HPDE6-E6E7 (cell line): ENCODE data around the gene CACNA1S.

Source experiments
- DNase-seq: peaks from one replicate; pipeline ENCODE4 v3.0.0; 2011; ENCODE audit warnings: missing footprints; ENCODE audit errors: extremely low spot score

CACNA1S gene

DNA sequence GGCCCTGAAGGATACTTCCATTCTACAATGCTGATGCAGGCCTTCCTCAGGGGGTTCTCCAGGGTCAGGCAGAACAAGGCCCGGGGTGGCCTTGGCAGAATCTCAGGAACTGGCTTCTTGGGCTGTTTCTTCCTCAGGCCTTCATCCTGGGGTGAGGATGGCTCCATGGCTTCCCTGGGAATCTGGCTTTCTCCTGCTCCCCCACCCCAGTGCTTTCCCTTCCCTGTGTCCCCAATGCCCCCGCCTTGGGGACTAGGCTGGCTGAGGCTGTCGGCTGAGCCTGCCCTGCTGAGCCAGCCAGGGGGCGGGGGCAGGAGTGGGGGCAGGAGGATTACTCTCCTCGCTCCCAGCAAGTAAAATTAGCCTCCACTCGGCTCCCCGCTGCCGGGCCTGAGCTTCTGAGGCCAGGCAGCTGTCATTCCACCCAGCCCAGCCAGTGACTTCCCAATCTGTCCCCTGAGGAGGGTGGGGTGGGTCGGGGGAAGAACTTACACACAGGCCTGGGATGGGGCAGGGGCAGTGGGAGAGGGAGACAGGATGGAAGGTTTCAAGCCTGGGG lies at the start of gene CACNA1S:
CACNA1S (minus strand) TSS at position 254 of the 559 bp plus-strand sequence; CDS start at position 167, 87 bp downstream.
- DNase-seq = no peak

- no peak for DNase-seq
Measured at GRCh38 chr1:201157949-201158348, 45.7 kb upstream of the CACNA1S start.

- no peak for DNase-seq
Measured at GRCh38 chr1:201156819-201157218, 44.6 kb upstream of the CACNA1S start.

GRCh38 chr1:201156346-201156745 lies 44.1 kb upstream of the CACNA1S start:
- DNase-seq = no peak

- DNase-seq = no peak
Measured at GRCh38 chr1:201155354-201155753, 43.1 kb upstream of the CACNA1S start.

DNA sequence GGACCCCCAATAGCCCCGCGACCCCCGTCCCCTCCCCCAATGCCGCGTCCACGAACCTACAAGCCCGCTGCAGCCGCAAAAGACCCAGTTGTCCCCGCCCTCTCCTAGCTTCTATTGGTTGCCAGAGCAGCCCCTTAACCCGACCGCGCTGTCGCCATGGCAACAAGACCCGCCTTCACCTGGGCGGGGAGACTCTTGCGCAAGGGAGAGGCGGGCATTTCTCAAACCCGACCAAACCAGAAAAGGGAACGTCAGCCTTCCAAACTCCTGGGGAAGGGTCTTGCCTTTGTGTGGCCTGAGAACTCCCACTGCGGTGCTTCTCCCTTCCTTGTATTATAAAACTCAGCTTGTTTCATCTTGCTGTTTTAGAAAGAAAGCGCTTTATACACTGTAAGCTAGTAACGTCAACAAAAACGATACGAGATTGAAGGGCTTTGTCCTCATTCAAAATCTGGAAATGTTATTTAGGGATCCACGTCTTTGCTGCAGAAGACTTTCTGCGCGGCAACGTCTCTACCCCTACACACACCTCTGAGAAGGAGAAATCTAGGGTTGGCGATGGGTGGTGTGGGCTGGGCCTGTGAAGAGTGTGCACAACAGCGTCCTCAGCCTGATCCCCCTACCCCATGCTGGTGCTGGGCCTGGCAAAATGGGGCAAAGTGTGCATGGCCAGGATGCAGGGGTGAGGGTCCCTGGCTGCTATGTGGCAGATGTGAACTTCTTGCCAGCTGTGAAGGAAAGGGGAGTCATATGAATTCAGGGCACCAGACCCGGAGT lies 42.4 kb upstream of the CACNA1S start, which contains the start of gene TMEM9:
TMEM9 (minus strand) TSS at position 86 of the 777 bp plus-strand sequence. CDS start 551 bp downstream, outside the sequence.
- DNase-seq = peak; percentile 94

DNA sequence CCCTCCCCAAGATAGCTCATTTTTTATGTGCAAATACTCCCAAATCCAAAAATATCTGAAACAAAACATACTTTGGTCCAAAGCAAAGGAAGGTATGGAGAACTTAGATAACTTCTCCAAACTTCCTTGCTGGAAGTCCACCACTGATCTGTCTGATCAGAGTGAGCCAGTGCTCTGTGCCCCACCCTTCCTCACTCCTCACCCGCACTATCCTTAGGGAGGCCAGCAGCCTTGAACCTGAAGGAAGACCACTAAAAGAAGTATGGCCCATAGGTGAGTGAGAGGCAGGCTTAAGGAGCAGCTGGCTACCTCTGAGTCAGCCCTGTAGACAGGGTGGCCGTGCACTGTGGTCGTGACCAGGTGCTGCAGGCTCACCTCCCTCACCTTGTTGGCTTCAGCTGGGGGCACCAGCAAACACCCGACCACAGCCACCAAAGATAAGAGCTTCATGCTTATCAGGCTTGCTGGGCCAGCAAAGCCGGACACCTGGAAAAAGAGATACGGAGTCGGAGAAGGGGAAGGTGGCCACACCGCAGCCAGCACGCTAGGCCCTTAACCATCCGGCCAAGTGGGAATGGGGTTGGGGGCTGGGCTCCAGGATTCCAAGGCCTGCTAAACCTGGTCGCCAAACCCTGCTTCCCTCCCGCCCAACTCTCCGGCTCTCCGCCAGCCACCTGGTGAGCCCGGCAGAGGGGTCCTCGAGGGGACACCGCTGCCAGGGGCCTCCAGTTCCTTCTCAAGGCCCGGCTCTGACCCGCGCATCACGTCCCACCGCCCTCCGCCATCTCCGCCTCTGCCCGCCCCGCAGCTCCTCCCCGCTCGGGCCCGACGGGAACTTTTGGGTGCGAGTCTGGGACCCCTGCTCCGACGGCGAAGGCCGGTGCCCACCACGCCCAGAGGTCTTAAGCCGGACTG lies 41.5 kb upstream of the CACNA1S start:
- DNase-seq = peak; percentile 64

GRCh38 chr1:201149400-201149799 lies 37.2 kb upstream of the CACNA1S start:
- DNase-seq = peak; percentile 53

GRCh38 chr1:201147396-201148015 lies 35.3 kb upstream of the CACNA1S start:
- no peak for DNase-seq

DNA sequence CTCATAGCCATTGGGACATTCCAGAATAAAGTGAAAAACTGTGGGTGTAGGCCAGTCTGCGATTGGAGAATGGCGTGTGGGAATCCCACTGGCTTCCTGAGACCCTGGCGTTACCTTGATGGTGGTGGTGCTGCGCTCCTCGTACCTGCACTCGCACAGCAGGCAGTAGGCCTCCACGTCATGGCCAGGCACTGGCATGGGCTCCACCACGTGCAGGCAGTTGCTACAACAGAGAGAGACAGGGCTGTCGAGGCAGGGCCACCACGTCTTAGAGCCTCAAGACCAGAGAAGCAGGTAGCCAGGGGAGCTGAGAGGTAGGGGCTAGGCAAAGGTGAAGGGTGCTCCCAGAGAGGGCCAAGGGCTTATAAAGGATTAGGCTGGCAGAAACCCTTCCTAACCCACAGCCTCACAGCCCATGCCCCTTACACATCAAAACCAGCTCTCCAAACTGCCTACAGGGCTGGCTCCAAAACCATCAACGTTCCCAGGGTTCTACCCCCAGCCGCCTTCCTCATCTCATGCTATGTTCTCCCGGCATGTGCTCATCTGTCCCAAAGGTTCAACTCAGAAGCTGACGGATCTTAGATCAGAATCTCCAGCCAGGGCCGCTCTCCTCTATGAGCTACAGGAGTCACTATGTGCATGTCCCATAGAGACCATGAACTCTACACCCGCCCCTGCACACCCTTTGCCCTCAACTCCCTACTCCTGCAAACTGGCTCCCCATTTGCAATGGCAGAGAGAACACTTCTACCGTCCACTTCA lies 34.6 kb upstream of the CACNA1S start:
- no peak for DNase-seq

GRCh38 chr1:201145816-201146215 lies 33.6 kb upstream of the CACNA1S start:
- DNase-seq = no peak

DNA sequence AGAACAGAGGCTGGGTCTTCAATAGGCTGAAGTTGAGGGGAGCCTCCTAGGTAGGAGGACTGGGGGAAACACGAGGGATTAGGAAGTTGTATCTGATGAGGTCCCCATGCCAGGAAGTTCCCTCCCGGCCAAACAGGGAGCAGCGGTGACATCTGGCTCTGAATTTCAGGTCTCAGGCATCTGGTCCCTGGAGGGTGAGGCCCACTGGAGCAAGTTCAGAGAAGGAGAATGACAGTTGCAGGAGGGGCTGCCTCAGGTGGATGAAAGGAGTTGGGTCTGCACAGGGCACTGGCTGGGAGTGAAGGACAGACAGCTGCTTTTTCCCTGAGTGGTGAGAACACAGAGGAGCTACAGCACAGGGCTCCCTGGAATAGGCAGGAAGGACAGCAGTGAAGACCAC lies 32.9 kb upstream of the CACNA1S start:
- no peak for DNase-seq

DNA sequence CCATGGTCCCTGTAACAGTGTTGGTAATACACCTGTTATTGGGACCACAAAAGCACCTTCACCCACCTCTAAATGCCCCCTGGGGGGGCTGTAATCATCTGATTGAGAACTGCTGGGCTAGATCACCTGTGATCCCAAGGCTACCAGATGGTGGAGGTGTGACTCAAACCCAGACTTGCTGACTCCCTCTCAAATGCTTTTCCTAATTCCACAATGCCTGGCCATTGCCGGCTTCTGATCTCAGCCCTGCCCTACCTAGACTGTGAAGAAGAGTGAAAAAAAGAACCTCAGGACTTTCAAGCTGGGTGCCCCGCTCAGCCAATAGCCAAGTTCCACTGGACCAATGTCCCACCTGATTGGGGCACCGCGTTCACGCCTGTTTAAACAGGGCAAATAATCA lies 32.5 kb upstream of the CACNA1S start:
- DNase-seq = no peak

DNA sequence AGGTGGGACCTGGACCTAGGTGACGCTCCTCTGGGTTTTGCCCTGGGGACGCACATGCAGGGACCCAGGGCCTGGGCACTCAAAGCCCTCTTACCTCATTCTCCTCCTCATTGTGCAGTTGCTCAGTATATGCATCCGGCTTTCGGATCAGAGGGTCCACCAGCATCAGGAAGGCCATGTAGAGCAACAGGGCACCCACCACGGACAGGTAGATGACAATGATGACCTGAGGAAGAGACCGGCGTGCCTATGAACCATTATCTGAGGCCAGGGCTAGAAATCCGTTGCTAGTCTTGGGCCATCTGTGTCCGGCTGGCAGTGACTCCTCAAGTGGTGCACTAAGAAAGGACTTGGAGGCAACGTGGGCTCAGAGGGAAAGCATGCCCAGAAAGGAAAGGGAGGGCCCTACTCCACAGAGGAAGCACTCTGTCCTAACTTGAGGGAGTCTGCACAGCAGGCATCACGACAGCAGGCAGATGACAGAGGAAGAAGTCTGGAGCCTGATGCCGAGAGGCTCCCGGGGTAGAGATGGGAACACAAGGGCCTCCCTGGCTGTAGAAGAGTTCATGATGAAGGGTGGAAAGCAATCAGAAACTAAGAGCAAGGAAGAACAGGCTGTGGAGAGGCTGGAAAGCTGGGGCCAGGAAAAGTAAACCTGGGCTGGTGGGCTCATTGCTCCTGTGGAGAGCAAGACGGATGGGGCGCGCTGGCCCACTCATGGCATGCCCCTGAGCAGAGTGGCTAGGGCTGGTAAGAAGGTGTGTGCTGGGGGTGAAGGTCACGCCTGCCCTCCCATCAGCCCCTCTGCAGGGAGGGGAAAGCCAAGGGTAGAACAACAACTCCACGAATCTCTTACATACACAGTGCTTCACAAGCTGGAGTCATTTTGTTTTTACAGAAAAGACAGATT lies 31.8 kb upstream of the CACNA1S start:
- no peak for DNase-seq

DNA sequence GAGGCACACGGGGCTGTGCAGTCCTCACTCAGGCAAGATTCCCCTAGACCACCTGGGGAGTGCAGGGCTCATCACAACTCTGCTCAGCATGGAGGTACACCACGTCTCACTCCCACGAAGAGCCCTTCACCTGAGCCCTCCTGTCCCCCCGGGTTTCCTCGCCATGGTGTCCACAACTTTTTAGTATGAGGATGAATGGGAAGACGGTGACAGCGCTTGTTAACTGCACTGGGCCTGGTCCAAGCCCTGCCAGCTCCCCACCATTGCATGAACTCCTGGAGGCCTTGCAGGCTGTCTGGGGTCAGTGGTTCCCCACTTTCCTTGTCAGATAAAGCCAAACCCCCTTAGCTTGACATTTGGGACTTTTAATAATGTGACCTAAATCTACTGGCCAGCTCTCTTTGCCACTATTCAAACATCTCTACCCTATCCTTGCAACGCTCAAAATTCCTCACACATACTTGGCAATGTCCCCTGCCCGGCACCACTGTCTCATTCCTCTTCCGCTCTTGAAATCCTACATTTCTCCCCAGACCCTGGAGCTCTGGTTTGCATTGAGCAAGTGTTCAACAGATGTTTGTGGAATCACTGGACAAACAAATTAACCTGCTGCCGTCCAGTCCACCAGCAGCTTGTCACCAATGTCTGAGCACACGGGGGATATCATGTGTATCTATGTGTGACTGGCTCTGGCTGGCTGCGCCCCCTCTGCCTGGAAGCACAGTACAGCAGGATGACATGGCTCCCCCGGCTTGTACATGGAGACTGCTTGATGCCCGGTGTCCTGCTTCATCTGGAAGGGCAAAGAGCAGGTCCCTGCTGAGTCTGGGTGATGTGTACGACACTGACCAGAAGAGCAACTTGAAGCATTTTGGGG lies 30.9 kb upstream of the CACNA1S start:
- no peak for DNase-seq

- no peak for DNase-seq
Measured at GRCh38 chr1:201142011-201142848, 30.0 kb upstream of the CACNA1S start.

- no peak for DNase-seq
Measured at GRCh38 chr1:201141418-201141817, 29.2 kb upstream of the CACNA1S start.

- no peak for DNase-seq
Measured at GRCh38 chr1:201140941-201141260, 28.7 kb upstream of the CACNA1S start.
